ENCODE results near the gene C1orf35. TPM values are rescaled to one million over a fixed set of nuclear protein-coding genes. Genes with fewer than 3 reads are reported as not detected.

C1orf35 gene
- total RNA-seq, 2 experiments from 2014 or later = 24.1 to 27.0 TPM

DNA sequence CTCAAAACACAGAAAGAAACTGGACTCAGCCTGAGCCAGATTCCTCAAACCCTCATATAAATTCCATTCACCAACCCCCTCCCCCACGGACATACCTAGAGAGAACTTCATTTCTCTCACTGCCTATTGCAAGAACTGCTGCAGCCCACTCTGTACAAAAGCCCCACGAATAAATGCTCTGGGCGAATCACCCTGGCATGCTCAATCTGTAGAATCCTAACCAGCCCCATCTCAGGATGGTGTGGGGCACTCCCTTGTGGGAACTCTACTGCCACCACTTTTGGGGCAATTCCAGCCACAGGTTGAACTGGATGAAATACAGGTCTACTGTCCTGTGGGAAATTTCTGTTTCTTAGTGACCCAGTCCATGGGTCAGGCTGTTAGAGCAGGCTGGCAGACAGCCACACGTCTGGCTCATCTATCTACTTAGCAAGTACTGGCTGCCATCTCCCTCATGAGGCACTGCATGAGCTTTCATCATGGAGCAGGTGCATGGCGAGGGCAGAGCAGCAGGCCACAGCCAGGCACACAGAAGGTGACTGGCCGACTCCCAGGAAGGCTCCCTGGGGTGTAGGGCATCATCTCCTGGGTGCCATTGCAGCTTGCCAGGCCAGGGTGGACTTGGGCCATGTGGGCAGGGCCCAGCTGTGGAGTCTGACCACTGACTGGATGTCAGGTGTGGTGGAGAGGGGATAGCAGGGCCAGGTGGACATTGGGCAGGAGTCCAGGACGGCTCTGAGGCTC is 1.6 kb upstream of the C1orf35 start:
- H3K27ac Mint-ChIP-seq = peak overlapping the region; percentile 55
- H3K4me1 Mint-ChIP-seq = peaks cover 38% of the 10 kb centered on the region
- no peaks in the 10 kb centered on the region for H3K9me3 Mint-ChIP-seq (ENCODE audit: low read depth)
- DNase-seq (no peak), ATAC-seq (no peak)
- H3K4me3 Mint-ChIP-seq = peak overlapping the region; percentile 95
- no peaks in the 10 kb centered on the region for H3K27me3 Mint-ChIP-seq
- CTCF ChIA-PET = no interaction called here
- H3K36me3 Mint-ChIP-seq = peaks cover 4% of the 10 kb centered on the region

- H3K4me3 Mint-ChIP-seq = peak overlapping the region; percentile 95
- DNase-seq = peak; percentile 73
- CTCF ChIA-PET = interaction anchor here (0.5 to 1.4 kb wide), 3 partner anchors 15 to 85 kb away, joined by 3 to 7 read pairs (median 6); partner anchors contain the start of gene ARF1
Measured at GRCh38 chr1:228101994-228102790, 933 bp downstream of the C1orf35 start.

GRCh38 chr1:228101614-228101993 is 1.5 kb downstream of the C1orf35 start:
- peaks cover 31% of the 10 kb centered on the region for H3K4me1 Mint-ChIP-seq
- peaks cover 20% of the 10 kb centered on the region for H3K36me3 Mint-ChIP-seq
- H3K27me3 Mint-ChIP-seq = no peaks in the 10 kb centered on the region
- no peaks in the 10 kb centered on the region for H3K9me3 Mint-ChIP-seq (ENCODE audit: low read depth)
- ATAC-seq = no peak
- H3K4me3 Mint-ChIP-seq = peak overlapping the region; percentile 95
- H3K27ac Mint-ChIP-seq = peak overlapping the region; percentile 73
- DNase-seq = no peak
- CTCF ChIA-PET = interaction anchor here (1.0 to 1.4 kb wide), 2 partner anchors 15 to 19 kb away, joined by 6 to 7 read pairs; partner anchors contain the start of gene ARF1

More at GRCh38 chr1:228101994-228102790, 933 bp downstream of the C1orf35 start:
- H3K27me3 Mint-ChIP-seq = no peaks in the 10 kb centered on the region
- peak overlapping the region; percentile 80 for H3K27ac Mint-ChIP-seq
- peaks cover 31% of the 10 kb centered on the region for H3K4me1 Mint-ChIP-seq
- peak; percentile 46 for ATAC-seq
- peaks cover 21% of the 10 kb centered on the region for H3K36me3 Mint-ChIP-seq
- H3K9me3 Mint-ChIP-seq (ENCODE audit: low read depth) = no peaks in the 10 kb centered on the region

GRCh38 chr1:228100822-228101613 is 2.1 kb downstream of the C1orf35 start:
- H3K4me1 Mint-ChIP-seq = peaks cover 31% of the 10 kb centered on the region
- no peaks in the 10 kb centered on the region for H3K27me3 Mint-ChIP-seq
- CTCF ChIA-PET = interaction anchor here (0.5 to 1.4 kb wide), 4 partner anchors 13 to 365 kb away, joined by 3 to 7 read pairs (median 4); partner anchors contain the start of gene ARF1
- peaks cover 24% of the 10 kb centered on the region for H3K36me3 Mint-ChIP-seq
- peak overlapping the region; percentile 95 for H3K4me3 Mint-ChIP-seq
- H3K9me3 Mint-ChIP-seq (ENCODE audit: low read depth) = no peaks in the 10 kb centered on the region
- no peak for DNase-seq
- no peak for ATAC-seq
- H3K27ac Mint-ChIP-seq = peak overlapping the region; percentile 73

DNA sequence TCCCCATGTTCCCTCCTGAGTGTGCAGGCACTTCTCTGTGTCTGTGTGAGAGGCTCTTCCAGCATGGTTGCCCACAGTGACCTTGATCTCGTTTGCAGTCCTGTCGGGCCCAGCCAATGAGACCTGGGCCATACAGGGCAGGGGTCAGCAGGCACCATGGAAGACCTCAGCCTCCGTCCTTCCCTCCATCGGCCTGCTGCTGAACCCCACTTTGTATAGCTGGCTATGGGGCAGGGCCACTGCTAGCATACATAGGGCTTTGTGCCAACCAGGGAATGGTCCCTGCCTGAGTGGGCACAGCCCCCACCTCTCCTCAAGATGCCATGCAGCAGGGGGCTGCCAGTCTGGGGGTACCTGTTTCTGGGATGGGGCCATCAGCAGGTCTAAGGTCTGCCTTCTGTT is 3.8 kb downstream of the C1orf35 start:
- H3K4me1 Mint-ChIP-seq = peaks cover 36% of the 10 kb centered on the region
- peaks cover 40% of the 10 kb centered on the region for H3K36me3 Mint-ChIP-seq
- peaks cover 10% of the 10 kb centered on the region for H3K9me3 Mint-ChIP-seq (ENCODE audit: low read depth)
- CTCF ChIA-PET = interaction anchor here (0.8 to 1.3 kb wide), 3 partner anchors 10 to 66 kb away, joined by 3 to 7 read pairs (median 4); partner anchors contain the start of gene IBA57
- no peaks in the 10 kb centered on the region for H3K27me3 Mint-ChIP-seq
- DNase-seq = no peak
- peak overlapping the region; percentile 19 for H3K27ac Mint-ChIP-seq
- no peak for ATAC-seq
- no peak overlapping the region for H3K4me3 Mint-ChIP-seq

DNA sequence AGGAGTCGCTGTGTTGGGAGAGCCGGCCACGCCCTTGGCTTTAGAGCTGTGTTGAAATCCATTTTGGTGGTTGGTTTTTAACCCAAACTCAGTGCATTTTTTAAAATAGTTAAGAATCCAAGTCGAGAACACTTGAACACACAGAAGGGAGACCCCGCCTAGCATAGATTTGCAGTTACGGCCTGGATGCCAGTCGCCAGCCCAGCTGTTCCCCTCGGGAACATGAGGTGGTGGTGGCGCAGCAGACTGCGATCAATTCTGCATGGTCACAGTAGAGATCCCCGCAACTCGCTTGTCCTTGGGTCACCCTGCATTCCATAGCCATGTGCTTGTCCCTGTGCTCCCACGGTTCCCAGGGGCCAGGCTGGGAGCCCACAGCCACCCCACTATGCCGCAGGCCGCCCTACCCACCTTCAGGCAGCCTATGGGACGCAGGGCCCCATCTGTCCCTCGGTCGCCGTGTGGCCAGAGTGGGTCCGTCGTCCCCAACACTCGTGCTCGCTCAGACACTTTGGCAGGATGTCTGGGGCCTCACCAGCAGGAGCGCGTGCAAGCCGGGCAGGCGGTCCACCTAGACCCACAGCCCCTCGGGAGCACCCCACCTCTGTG is 4.7 kb downstream of the C1orf35 start:
- Mint-ChIP-seq H3K27me3 (no peaks in the 10 kb centered on the region), H3K36me3 (peaks cover 46% of the 10 kb centered on the region), H3K4me1 (peaks cover 28% of the 10 kb centered on the region), H3K9me3 (ENCODE audit: low read depth) (peaks cover 10% of the 10 kb centered on the region), H3K27ac (no peak overlapping the region), H3K4me3 (no peak overlapping the region)
- ATAC-seq (no peak), DNase-seq (peak; percentile 34)
- CTCF ChIA-PET = interaction anchor here (0.8 kb wide), 1 partner anchor 32 kb away, joined by 3 read pairs; no protein-coding TSS in a partner anchor

DNA sequence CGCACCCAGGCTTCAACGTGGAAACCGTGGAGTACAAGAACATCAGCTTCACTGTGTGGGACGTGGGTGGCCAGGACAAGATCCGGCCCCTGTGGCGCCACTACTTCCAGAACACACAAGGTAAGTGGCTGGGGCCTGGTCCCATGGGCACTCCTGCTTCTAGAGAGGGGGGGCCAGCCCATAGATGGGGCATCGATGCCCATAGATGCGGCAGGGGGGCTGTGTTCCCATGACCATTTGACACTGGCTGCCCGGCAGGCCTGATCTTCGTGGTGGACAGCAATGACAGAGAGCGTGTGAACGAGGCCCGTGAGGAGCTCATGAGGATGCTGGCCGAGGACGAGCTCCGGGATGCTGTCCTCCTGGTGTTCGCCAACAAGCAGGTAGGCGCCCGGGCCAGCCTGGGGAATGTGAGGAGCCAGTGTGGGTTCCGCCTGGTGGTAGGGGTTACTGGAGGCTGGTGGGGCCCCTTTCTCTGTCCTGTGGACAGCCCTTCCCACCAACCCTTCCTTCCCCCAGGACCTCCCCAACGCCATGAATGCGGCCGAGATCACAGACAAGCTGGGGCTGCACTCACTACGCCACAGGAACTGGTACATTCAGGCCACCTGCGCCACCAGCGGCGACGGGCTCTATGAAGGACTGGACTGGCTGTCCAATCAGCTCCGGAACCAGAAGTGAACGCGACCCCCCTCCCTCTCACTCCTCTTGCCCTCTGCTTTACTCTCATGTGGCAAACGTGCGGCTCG is 5.6 kb downstream of the C1orf35 start:
- Mint-ChIP-seq H3K9me3 (ENCODE audit: low read depth) (peaks cover 10% of the 10 kb centered on the region), H3K27me3 (no peaks in the 10 kb centered on the region), H3K27ac (no peak overlapping the region), H3K36me3 (peaks cover 55% of the 10 kb centered on the region), H3K4me3 (no peak overlapping the region), H3K4me1 (peaks cover 26% of the 10 kb centered on the region)
- ATAC-seq (no peak), DNase-seq (peak; percentile 39)
- CTCF ChIA-PET = interaction anchor here (0.8 kb wide), 1 partner anchor 33 kb away, joined by 3 read pairs; no protein-coding TSS in a partner anchor

GRCh38 chr1:228096416-228097332 is 6.5 kb downstream of the C1orf35 start:
- Mint-ChIP-seq H3K36me3 (peaks cover 63% of the 10 kb centered on the region), H3K9me3 (ENCODE audit: low read depth) (peaks cover 12% of the 10 kb centered on the region), H3K4me3 (no peak overlapping the region), H3K27me3 (no peaks in the 10 kb centered on the region), H3K4me1 (peaks cover 26% of the 10 kb centered on the region), H3K27ac (no peak overlapping the region)
- no peak for ATAC-seq
- CTCF ChIA-PET = no interaction called here
- DNase-seq = peak; percentile 34

GRCh38 chr1:228095938-228096337 is 7.2 kb downstream of the C1orf35 start:
- no peak for ATAC-seq
- DNase-seq = peak; percentile 15
- Mint-ChIP-seq H3K4me1 (peaks cover 26% of the 10 kb centered on the region), H3K36me3 (peaks cover 71% of the 10 kb centered on the region), H3K4me3 (no peak overlapping the region), H3K27me3 (no peaks in the 10 kb centered on the region), H3K27ac (no peak overlapping the region), H3K9me3 (ENCODE audit: low read depth) (peaks cover 15% of the 10 kb centered on the region)
- CTCF ChIA-PET = interaction anchor here (1.2 kb wide), 1 partner anchor 14 kb away, joined by 3 read pairs; the partner anchor contains the start of gene ARF1

GRCh38 chr1:228095161-228095560 is 8.0 kb downstream of the C1orf35 start:
- Mint-ChIP-seq H3K36me3 (peaks cover 77% of the 10 kb centered on the region), H3K27ac (no peak overlapping the region), H3K9me3 (ENCODE audit: low read depth) (peaks cover 15% of the 10 kb centered on the region), H3K4me1 (peaks cover 33% of the 10 kb centered on the region), H3K27me3 (no peaks in the 10 kb centered on the region), H3K4me3 (no peak overlapping the region)
- ATAC-seq (no peak), DNase-seq (no peak)
- CTCF ChIA-PET = interaction anchor here (0.6 to 1.2 kb wide), 2 partner anchors 13 to 474 kb away, joined by 3 read pairs; partner anchors contain the start of gene ARF1

GRCh38 chr1:228094432-228095016 is 8.6 kb downstream of the C1orf35 start:
- Mint-ChIP-seq H3K27me3 (no peaks in the 10 kb centered on the region), H3K9me3 (ENCODE audit: low read depth) (peaks cover 15% of the 10 kb centered on the region), H3K36me3 (peaks cover 82% of the 10 kb centered on the region), H3K4me3 (no peak overlapping the region), H3K27ac (no peak overlapping the region), H3K4me1 (peaks cover 39% of the 10 kb centered on the region)
- DNase-seq (peak; percentile 25), ATAC-seq (no peak)
- CTCF ChIA-PET = interaction anchor here (0.6 to 1.2 kb wide), 2 partner anchors 12 to 474 kb away, joined by 3 read pairs; partner anchors contain the start of gene ARF1
